Measurements from ENCODE around the gene RHEX.
A peak's percentile ranks its signal among the peaks of the same experiment; 100 is the strongest.

Gene RHEX, protein sequence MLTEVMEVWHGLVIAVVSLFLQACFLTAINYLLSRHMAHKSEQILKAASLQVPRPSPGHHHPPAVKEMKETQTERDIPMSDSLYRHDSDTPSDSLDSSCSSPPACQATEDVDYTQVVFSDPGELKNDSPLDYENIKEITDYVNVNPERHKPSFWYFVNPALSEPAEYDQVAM

DNA sequence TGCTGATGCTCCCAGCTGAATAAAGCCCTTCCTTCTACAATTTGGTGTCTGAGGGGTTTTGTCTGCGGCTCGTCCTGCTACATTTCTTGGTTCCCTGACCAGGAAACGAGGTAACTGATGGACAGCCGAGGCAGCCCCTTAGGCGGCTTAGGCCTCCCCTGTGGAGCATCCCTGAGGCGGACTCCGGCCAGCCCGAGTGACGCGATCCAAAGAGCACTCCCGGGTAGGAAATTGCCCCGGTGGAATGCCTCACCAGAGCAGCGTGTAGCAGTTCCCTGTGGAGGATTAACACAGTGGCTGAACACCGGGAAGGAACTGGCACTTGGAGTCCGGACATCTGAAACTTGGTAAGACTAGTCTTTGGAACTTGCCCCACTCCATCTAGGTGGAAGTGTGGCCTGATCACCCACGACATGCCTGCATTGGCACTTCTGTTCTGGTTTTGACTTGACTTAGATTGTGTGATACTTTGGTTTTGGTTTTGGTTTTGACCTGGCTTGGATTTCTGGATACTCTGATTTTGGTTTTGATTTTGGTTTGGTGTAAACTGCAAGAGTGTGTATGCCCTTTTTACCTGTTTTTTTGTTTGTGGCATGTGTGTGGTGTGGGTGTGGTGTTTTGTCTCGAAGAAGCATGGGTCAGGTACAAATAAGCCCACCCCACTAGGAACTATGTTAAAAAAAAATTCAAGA is at the start of gene RHEX:
RHEX (plus strand) TSS at position 255 of the 692 bp plus-strand sequence. CDS start 44,656 bp downstream, outside the sequence.
- peak; percentile 88 for DNase-seq

DNA sequence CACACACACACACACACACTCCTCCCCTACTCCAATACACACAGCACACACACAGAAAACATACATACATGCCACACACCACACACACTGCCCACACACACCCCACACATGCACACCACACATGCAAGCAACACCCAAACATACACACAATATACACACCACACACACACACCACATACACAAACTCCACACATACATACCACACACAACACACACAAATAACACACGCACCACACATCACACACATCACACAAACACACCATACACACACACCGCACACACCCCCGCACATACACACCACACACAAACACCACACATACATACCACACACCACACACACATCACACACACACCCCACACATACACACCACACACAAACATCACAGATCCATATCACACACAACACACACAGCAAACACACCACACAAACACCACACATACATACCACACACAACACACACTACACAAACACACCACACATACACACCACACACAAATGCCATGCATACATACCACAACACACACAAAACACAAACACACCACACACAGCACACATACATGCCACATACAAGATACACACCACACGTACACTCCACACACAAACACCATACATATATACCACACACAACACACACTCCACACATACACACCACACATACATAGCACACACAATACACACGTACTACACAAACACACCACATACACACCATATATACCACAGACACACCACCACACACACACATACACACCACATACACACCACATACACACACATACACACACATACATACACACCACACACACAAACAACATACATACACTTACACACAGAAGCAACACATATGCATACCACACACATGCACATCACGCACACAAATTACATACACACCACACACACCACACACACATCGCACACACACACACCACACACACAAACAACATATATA is 48.8 kb upstream of the RHEX start:
- no peak for DNase-seq

DNA sequence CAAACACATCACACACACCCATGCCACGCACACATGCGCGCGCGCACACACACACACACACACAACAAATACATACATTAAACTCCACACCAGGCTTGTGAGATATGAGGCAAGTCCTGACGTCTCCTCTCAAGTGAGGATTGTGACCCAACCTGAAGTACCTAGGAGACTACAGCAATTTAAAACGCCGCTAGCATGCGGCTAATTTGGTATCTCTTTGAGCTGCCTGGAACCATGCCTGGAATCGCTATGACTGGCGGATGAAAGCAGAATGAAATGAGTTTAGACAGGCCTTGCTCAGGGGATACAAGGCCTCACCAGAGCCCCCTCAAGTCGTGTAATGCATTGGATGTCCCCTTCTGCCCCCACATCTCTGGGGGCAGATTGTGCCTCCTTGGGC is 48.1 kb upstream of the RHEX start:
- no peak for DNase-seq

DNA sequence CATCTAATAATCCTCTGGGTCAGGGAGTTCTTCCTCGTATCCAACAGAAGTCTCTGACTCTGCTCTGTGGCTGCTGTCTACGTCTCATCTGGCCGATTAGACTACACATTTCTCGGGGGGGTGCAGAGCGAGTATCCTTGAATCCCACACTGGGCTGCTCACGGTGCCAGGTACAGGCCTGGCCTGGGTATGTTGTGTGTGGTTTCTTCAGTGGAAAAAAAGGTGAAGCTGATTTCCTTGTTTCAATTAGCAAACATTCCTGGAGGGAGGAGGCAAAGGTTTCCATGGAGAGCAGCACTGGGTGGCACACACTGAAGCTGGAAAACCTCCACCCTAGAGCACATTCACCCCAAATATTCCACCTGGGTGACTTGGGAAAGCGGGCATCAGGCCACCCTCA is 47.7 kb upstream of the RHEX start:
- DNase-seq, result peak; percentile 48

DNA sequence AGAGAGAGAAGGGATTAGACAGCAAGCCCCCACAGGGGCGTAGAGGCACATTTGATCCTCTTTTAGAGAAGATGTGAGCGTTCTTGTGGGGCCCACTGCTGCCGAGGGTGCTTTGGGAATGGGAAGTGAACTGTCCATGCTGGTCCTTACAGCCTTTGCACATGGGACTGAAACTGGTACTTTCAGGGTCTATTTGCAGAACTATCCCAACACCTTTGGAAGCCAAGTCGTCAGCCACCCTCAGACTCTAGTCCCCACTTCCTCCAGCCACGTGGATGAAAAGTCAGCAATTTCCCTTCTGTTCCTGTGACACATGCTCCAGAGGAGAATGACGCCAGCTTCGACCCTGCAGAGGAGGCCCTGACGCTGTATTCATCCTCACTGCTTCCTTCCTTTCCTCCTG is 47.2 kb upstream of the RHEX start:
- no peak for DNase-seq

DNA sequence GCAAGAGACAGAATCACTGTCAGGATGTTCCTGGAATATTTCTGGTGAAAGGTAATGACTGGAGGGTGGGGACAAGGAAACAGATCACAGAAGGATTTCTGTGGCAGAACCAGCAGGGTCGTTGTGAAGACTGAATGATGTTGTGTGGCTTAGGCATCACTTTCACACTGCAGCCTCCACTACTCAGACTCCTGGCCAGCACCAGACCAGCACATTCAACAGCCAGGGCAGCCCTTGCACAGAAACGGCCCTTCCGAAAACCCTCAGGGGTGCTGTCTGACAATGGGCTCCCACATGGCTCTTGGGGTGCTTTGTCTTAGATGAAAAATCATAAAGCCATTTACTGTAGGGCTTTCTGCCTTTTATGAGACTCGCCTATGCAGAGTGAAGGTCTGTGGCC is 46.0 kb upstream of the RHEX start:
- DNase-seq, result no peak

DNA sequence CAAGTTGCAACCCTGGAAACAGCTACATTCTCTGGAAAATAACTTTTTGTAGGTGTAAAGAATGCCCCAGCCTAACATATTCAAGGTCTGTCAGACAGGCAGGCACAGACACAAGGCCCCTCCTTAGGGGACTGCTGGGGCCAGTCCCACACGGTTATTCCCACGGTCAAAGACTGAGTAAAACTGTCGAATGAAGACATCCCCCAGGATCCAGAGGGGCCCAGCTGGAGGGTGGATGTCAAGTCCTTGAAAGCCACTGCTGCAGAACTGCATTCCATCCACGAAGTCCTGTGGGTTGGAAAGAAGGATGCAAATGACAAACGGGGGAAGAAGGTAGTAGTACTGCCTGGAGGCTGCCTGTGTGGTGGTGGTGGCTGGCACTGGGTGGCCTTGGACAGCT is 42.9 kb upstream of the RHEX start:
- DNase-seq, result no peak

DNA sequence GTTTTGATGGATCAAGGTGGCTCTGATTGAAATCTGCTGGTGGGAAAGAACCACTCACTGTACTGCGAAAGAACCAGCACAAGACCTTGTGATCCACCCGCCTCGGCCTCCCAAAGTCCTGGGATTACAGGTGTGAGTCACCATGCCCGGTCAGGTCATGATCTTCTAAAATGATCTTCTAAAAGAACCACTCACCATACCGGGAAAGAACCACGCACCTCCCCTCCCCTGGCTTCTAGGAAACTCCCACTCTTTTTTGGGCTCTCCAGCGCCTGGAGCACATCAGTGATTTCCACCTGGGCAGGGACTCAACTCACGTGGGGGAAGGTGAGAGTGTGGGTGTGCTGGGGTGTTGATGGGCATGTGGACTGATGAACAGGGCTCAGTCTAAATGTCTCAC is 41.9 kb upstream of the RHEX start:
- no peak for DNase-seq

DNA sequence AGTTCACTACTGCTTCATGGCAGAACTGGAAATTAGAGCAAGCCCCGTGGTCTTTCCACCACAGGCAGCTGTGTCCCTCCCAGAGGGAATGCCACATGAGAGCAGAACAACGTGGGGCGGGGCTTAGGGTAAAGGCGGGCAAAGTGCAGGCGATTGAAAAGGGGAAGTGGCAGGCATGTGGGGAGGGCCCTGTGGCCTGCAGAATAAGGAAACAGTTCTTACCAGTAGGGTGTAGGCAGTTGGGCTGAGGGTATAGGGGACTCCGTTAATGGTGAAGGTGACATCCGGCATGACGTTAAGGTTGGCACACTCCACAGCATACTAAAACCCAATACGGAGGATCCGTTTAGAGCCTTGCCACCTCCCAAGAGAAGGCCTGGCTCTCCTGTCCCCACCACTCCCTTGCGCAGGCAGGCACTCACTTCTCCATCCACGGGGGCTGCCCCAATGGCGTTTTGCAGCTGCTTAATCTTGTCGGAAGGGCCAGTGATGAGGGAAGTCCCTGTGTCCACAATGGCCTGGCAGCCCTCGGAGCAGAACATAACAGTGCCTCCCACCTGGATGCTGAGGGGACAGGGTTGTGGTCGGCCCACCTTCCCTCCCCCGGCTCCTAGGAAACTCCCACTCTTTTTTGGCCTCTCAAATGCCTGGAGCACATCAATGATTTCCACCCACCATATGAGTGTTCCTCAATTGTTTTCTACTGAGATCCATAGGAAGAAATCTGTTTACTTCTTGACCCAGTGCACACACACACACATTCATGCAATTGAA is 40.7 kb upstream of the RHEX start:
- no peak for DNase-seq

DNA sequence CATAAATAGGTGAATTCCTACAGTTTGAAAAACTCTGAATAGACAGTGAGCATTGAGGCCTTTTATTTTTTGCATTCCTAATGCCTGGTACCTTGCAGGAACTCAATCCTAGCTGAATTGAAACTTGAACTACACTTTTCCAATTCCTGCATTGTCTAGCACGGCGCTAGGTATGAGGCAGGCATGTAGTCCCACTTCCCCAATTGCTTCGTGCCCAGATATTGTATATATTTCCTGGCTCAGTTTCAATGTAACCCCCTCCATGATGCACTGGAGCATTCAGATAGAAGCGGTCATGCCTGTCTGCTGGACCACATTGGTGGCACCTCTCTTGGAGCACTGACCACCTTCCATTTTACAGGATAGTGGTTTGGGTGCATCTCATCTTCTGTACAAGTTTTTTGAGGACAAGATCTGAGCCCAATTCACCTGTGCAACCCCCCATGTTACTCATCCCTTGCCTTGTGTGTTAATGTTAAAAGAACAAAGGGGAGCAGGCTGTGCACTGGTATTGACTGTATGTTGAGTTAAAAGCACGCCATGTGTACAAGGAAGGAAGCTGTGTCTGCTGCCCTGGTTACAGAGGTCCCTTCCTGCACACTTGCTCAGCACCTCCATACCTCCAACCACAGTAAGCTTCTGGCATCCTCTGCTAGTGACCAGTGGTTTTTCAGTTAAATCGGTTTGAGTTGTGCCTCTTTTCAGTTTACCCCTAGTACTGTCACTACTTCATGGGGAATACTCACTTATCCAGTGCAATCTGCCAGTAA is 39.8 kb upstream of the RHEX start:
- DNase-seq, result no peak

DNA sequence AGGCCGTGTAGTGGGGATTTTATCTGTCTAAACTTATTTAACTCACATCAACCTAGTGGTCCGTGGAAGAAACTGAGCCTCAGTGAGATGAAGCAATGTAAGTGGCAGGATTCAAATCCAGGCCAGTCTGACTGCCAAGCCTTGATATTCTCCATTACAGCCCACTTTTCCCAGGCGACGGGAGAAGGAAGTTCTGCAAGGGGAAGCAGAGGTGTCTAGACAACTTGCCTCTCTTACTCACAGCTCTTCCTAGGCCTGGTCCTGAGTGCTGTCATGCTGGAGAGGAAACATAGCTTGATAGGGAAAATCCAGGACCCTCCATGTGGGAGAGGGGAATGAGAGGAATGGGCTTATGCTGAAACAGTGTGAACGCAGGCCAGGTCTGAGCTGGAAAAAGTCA is 38.4 kb upstream of the RHEX start:
- no peak for DNase-seq

DNA sequence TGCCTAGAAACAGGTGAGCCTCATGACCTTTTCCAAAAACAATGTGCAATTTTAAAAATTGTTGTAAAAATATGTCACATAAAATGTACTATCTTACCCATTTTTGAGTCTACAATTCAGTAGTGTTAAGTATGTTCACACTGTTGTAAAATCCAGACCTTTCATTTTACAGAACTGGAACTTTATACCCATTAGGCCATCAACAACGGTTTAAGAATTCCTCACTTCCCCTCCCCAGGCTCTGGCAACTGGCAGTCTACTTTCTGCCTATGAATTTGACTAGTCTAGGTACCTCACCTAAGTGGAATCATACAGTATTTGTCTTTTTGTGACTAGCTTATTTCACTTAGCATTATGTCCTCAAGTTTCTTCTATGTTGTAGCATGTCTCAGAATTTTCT is 37.9 kb upstream of the RHEX start:
- no peak for DNase-seq

DNA sequence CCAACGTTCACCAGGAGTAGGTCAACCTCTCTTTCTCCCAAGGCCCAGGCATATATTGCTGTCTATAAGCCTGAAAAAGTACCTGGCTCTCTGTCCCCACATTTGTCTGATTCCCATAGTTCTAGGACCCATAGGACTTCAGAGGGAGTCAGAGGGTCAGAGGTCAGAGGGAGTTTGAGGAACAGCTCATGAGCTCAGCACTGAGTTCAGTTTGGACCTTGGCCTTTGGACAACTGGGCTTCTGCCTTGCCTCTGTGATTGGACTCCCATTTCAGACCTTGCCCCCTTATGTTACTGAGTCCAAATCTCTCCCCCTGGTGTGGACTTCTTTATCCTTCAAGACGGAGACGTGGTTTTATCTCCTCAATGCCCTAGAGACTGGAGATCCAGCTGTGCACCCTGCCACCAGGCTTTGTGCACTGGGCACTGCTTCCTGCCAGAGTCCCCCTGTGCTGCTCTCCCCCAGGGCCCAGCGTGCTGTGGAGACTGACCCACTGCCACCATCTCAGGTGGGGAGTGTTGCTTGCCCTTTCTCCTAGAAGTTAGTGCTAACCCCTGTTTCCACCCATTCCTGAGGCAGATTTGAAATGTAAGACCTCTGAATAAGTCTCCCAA is 32.5 kb upstream of the RHEX start:
- DNase-seq, result no peak

DNA sequence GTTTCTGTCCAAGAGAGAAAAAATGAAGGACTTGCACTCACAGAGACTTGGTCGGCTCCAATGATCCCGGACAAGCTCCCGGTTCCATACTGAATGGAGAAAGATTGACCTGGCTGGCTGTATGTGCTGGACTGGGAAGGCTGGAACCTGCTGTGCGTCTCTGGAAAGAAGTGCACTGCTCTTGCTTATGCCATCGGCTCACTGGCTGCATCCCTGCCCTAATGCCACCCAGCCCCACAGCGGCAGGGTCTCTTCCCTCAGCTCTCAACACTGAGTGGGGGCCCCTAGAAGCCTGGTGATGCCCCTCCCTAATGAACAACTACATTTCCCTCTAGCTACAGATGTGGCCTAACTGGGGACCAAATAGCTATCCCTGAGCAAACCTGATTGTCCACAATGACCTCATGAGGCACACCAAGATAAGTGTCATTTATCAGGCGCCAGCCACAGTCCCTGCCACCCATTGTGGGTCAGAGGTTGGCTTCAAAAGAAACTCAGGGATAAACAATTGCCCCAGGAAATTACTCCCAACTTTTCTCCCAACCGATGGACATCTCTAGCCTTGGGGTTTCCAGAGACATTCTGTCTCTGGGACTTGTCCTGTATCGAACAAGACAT is 31.9 kb upstream of the RHEX start:
- DNase-seq, result no peak

DNA sequence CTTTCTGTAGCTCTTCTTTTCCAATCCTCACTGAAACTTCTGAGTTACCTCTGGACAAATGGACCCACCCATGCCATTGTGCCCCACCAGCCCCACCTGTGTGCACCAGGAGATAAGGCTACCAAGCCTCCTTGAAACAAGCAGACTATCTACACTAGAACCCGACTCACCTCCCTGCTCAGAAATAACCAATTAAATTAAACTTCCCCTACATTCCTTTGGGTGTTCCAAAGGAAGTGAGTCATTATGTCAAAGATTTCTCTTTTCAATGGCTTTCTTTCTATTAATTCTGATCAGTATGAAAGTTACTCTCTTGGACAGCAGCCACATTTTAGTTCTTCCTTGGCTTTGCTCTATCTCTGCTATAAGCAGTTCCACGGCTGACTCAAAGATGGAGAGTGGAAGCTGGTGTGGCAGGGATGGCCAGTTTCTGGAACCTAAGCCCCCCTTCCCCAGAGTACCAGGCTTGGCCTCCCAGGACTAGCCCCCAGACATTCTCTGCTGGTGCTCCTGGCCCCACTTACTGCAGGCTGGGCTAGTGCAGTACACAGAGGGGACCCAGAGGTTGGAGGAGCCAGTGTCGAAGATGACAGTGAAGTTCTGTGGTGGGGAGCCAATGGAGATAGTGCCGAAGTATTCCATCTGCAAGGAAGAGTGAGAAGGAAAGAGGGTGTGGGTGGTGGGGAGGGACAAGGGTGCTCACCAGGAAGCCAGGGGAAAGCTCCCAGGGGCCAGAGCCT is 31.2 kb upstream of the RHEX start:
- DNase-seq, result peak; percentile 73

DNA sequence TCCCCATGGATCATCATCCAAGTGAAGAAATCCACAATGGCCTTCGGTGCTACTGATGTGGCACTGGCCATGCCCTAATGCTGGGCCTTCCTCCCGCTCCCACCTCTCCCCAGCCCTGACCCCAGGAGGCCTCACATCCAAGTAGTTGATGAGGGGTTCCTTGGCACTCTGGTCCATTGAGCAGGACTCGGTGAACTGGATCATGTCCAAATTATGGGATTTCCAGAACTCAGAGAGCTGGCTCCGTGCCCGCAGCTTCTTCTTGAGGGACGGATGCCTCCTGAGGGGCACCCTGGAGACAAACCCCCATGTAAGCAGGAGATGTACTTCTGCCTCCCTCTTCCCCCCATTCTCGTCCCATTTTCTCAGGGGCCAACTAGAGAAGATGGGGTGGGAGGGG is 30.2 kb upstream of the RHEX start:
- no peak for DNase-seq

DNA sequence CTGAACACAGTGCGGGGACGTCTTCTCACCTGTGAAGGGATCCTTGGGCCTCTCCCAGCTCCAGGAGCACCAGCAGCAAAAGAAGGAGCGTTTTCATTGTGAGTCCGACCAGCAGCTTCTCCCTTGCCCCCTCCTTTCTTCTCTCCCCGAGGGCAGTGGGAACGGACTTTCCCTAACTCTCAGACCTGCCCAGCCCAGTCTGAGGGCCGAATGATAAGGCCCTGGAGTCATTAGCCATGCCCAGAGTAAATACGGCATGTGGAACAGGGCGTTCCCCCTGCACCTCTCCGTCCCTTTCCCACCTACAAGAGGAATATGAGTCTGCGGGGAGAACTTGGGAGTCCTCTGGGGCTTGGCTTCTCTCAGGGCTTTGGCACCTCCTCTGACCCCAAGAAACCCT is 29.3 kb upstream of the RHEX start, which contains the start of gene CTSE:
CTSE (minus strand) TSS at position 201 of the 400 bp plus-strand sequence; CDS start at position 97, 104 bp downstream.
- DNase-seq, result no peak

DNA sequence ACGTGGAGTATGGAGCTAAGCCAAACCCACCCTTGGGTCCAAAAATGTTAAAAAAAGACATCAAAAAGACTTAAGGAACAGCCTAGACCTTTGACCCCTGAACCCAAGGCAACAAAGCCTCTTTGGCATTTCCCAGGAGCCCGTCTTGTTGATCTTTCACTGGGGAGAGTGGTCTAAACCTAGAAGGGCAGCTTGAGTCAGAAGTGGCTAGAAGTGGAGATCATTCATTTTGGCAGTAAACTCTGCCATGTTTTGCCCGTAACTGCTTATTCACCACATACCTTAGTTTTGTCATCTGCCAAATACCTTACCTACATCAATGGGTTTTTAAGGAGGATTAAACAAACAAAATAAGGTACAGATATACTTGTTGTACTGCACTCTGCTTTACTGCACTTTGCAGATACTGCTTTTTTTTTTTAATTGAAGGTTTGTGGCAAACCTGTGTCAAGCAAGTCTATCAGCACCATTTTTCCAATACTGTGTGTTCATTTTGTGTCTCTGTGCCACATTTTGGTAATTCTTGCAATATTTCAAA is 27.6 kb upstream of the RHEX start:
- no peak for DNase-seq

DNA sequence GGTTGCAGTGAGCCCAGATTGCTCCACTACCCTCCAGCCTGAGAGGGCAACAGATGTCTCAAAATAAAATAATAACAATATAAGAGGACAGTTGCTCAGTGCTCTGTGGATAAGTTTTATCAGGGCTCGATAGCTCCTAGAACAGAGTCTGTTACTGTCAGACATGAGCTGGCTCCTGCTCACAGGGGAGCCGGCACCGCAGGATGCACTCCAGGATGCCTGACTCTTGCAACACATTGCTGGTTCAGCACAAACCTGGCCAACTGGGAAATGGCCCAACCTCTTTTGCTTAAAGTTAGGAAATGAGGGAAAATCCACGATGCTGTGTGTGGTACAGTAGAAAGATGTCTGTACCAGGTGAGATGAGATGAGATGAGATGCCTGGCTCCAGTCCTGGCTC is 23.5 kb upstream of the RHEX start:
- peak; percentile 33 for DNase-seq

DNA sequence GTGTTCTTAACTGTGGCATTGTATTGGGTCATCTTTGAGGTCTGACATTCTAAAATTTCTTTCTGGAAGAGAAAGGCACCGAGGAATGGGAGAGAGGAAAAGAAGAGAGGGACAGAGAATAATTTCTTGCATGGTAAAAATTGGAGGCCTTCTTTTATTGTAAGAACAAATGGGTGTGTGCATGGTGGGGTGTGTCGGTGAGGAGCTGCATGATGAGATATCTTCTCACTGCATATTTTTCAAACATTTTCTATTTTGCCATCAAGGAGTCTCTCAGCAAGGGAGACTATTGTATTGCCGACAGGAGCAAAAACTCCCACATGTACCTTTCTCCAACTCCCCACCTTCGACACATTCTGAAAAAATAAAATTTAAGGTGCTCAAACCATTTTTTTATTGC is 22.8 kb upstream of the RHEX start:
- DNase-seq, result no peak

All from kidney glomerular epithelial cell (primary cell).